Measurements from ENCODE around the gene SHMT2.

DNA sequence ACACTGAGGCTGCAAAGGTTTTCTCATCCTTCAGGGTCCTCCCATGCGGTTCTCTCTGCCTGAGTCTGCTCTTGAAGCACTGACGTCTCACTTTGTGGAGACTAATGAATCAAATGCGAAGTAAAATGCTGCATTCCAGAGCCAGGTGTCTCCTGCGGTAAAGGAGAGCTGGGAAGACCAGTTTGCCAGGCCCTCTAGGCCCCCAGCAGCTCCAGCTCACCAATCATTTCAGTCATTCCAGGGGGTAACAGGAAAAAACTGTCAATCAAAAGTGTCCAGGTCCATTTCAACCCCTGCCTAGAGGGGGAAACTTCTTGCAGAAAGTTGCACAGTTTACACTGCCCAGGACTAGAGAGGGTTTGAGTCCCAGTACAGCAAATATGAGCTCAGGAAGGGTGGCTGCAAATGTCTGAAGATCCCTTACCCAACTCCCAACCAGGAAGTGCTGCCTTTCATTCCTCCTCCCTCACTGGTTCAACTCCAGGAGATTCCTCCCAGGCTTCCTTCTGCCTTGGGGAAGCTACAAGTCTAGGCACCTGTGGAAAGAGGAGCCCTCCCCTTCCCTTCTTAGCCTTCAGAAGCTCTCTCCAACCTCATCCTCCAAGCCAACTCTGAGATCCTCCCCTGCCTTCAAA, 15.6 kb upstream of the SHMT2 start:
- TF ChIP-seq, protein P1, sequence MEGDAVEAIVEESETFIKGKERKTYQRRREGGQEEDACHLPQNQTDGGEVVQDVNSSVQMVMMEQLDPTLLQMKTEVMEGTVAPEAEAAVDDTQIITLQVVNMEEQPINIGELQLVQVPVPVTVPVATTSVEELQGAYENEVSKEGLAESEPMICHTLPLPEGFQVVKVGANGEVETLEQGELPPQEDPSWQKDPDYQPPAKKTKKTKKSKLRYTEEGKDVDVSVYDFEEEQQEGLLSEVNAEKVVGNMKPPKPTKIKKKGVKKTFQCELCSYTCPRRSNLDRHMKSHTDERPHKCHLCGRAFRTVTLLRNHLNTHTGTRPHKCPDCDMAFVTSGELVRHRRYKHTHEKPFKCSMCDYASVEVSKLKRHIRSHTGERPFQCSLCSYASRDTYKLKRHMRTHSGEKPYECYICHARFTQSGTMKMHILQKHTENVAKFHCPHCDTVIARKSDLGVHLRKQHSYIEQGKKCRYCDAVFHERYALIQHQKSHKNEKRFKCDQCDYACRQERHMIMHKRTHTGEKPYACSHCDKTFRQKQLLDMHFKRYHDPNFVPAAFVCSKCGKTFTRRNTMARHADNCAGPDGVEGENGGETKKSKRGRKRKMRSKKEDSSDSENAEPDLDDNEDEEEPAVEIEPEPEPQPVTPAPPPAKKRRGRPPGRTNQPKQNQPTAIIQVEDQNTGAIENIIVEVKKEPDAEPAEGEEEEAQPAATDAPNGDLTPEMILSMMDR (IDR thresholded peaks at IDR 0.05), result no peak
- TF ChIP-seq POLR2A (IDR thresholded peaks at IDR 0.05) (no peak), POLR2AphosphoS5 (IDR thresholded peaks at IDR 0.05) (no peak)

Data from prostate gland (tissue), 2 donors.